C4-2B (cell line): ENCODE measurements around the gene CTSF.

Source experiments
- CTCF ChIP-seq: fragments of 450-650 bp; conservative IDR thresholded peaks from 2 replicates; pipeline ENCODE4 v1.5.1; 2017; ENCODE audit warnings: mild to moderate bottlenecking
- ZFX ChIP-seq: fragments of 450-650 bp; IDR thresholded peaks from 2 replicates; pipeline ENCODE4 v1.6.1; 2017

DNA sequence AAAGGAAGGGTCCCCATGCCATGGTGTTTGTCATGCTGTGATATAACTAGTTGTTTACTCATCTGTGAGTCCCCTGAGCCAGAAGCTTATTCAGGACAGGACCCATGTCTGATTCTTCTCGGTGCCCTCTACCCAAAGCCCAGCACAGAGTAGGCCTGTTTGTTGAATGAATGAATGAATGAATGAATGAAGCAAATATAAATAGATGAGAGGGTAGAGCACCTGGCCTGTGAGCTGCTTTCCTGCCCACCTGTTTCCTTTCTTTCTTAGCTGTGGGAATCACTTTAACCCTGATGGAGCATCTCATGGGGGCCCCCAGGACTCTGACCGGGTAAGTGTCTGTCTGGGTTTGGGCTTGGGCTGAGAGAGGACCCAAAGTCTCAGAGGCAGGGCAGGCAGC lies 31.8 kb upstream of the CTSF start:
- TF ChIP-seq CTCF, result no peak
- TF ChIP-seq ZFX, result no peak
